K562 (cell line): ENCODE measurements around the gene CCL4. TPM values are rescaled to one million over a fixed set of nuclear protein-coding genes. Genes with fewer than 3 reads are reported as not detected.

Experiments used
- ATAC-seq: fragments of 200-7000 bp; cut with Tn5 transposase; 3 replicates; pipeline ENCODE4 v1.9.1; 2020; ENCODE audit warnings: moderate library complexity
- BruUV-seq: library from RNA; stranded (reverse); fragments of 400-500 nt; replicated peaks from 2 replicates; lab custom pipeline; 2021; lab: Mats Ljungman, UMichigan
- CTCF ChIA-PET: fragments of 300-600 bp; formaldehyde crosslinking; extraction: SDS; loops from one replicate; lab custom pipeline; 2021; ENCODE audit warnings: low intra/inter-chr PET ratio; lab: Yijun Ruan, JAX
- POLR2A ChIA-PET: fragments of 300-600, 350-650 bp; sonication (Branson Sonifier 250); formaldehyde crosslinking; extraction: SDS; loops from one replicate; lab custom pipeline; 2021; ENCODE audit warnings: antibody characterized with exemption, inconsistent platforms; lab: Yijun Ruan, JAX
- DNase-seq, 4 experiments: peaks; one replicate each; pipeline versions ENCODE4 v3.0.0 to v3.0.0-alpha.2; 2011 to 2018; ENCODE audit warnings: low spot score in 3 of 4, mixed read lengths in 3 of 4; ENCODE audit errors: extremely low read depth in 1 of 4
- FAIRE-seq: peaks from 2 replicates; lab custom pipeline; 2011; peaks lifted over from hg19 to GRCh38; lab: Jason Lieb, UNC
- H2AFZ ChIP-seq: 2 replicates; pipeline ENCODE4 v1.6.0; 2011; ENCODE audit warnings: low read depth, low read length, control low read depth, inconsistent platforms
- H3K27ac ChIP-seq: fragments of 200-600 bp; 3 replicates; pipeline ENCODE4 v1.8.0; 2011; ENCODE audit warnings: low read depth, mild to moderate bottlenecking, control low read depth, inconsistent platforms, low read length, moderate library complexity, mixed read lengths; ENCODE audit errors: extremely low read depth
- H3K27me3 ChIP-seq, 2 experiments: fragments of 300-600 bp in 1 of 2; 2 replicates in 1 of 2; 3 replicates in 1 of 2; pipeline versions ENCODE4 v1.6.0 to v1.8.0; 2011; ENCODE audit warnings: inconsistent platforms in 2 of 2, low read length in 2 of 2, mild to moderate bottlenecking in 1 of 2, mixed read lengths in 1 of 2, moderate library complexity in 1 of 2; ENCODE audit not compliant: control insufficient read depth in 2 of 2, insufficient read depth in 2 of 2
- H3K36me3 ChIP-seq: fragments of 300-600 bp; 3 replicates; pipeline ENCODE4 v1.8.0; 2011; ENCODE audit warnings: mild to moderate bottlenecking, low read length, inconsistent platforms; ENCODE audit not compliant: control insufficient read depth, insufficient read depth
- H3K4me1 ChIP-seq, 2 experiments: fragments of 200-600 bp in 1 of 2; replicated peaks in 1 of 2; 2 replicates in 1 of 2; 3 replicates in 1 of 2; pipeline versions ENCODE4 v1.5.1 to v1.8.0; 2011; ENCODE audit warnings: inconsistent platforms in 2 of 2, low read length in 2 of 2, mild to moderate bottlenecking in 1 of 2, mixed read lengths in 1 of 2, moderate library complexity in 1 of 2; ENCODE audit not compliant: control insufficient read depth in 2 of 2, insufficient read depth in 2 of 2
- H3K4me2 ChIP-seq: 2 replicates; pipeline ENCODE4 v1.6.1; 2011; ENCODE audit warnings: low read length, control low read depth, inconsistent platforms, mixed read lengths; ENCODE audit not compliant: insufficient read depth
- H3K4me3 ChIP-seq: fragments of 200-600 bp; sonication (generic), shearing (Covaris generic); 2 replicates; pipeline ENCODE4 v1.5.1; 2016; ENCODE audit warnings: control low read depth, inconsistent platforms
- H3K79me2 ChIP-seq: fragments of 200-600 bp; 3 replicates; pipeline ENCODE4 v1.8.0; 2011; ENCODE audit warnings: low read length, inconsistent platforms; ENCODE audit not compliant: control insufficient read depth, insufficient read depth
- H3K9ac ChIP-seq, 2 experiments: 2 replicates each; pipeline versions ENCODE4 v1.6.0 to v1.6.1; 2011; ENCODE audit warnings: low read depth in 2 of 2, low read length in 2 of 2, control low read depth in 1 of 2, inconsistent platforms in 1 of 2, mild to moderate bottlenecking in 1 of 2, mixed read lengths in 1 of 2; ENCODE audit not compliant: insufficient read depth in 1 of 2
- H3K9me1 ChIP-seq: one replicate; pipeline ENCODE4 v1.6.0; 2011; ENCODE audit warnings: inconsistent platforms, mild to moderate bottlenecking, low read length, moderate library complexity; ENCODE audit not compliant: control insufficient read depth, insufficient read depth
- H3K9me3 ChIP-seq: replicated peaks from 2 replicates; pipeline ENCODE4 v1.5.1; 2011; ENCODE audit warnings: low read depth, low read length, inconsistent platforms; ENCODE audit not compliant: control insufficient read depth, insufficient read depth
- H4K20me1 ChIP-seq: replicated peaks from 2 replicates; pipeline ENCODE4 v1.6.1; 2011; ENCODE audit warnings: low read length, inconsistent platforms, mixed read lengths; ENCODE audit not compliant: control insufficient read depth, insufficient read depth
- ARID2 ChIP-seq: fragments of 450-650 bp; IDR thresholded peaks from 2 replicates; pipeline ENCODE4 v1.6.1; 2017; ENCODE audit warnings: antibody characterized with exemption, mild to moderate bottlenecking
- BRD4 ChIP-seq: fragments of 200-600 bp; sonication (generic); IDR thresholded peaks from 2 replicates; pipeline ENCODE4 v1.6.1; 2017; ENCODE audit warnings: inconsistent platforms
- CHD1 ChIP-seq: fragments of 200-600 bp; sonication (generic); IDR thresholded peaks from one replicate; pipeline ENCODE4 v1.6.1; 2012; ENCODE audit warnings: mild to moderate bottlenecking, moderate library complexity, low read length, inconsistent platforms
- FOS ChIP-seq: IDR thresholded peaks from 3 replicates; pipeline ENCODE4 v1.6.1; 2011; ENCODE audit not compliant: insufficient read length; ENCODE audit errors: extremely low read depth
- GTF2E2 ChIP-seq: fragments of 200-800 bp; sonication (Bioruptor generic); IDR thresholded peaks from 2 replicates; pipeline ENCODE4 v1.6.1; 2016; ENCODE audit warnings: missing genetic modification characterization, missing compliant biosample characterization
- KDM2B ChIP-seq: fragments of 250-450 bp; sonication (Bioruptor Pico); IDR thresholded peaks from 2 replicates; pipeline ENCODE4 v1.8.0; 2021; ENCODE audit warnings: mild to moderate bottlenecking, moderate library complexity
- NR2C2 ChIP-seq, 2 experiments: fragments of 200-800 bp in 1 of 2; sonication (Bioruptor generic) in 1 of 2; sonication (generic) in 1 of 2; formaldehyde crosslinking in 1 of 2; IDR thresholded peaks; 2 replicates each; pipeline versions ENCODE4 v1.6.1 to v1.8.0; 2016 to 2022; ENCODE audit warnings: mild to moderate bottlenecking in 1 of 2, missing compliant biosample characterization in 1 of 2, missing genetic modification characterization in 1 of 2, missing genetic modification reagents in 1 of 2
- PHB ChIP-seq: fragments of 250-450 bp; sonication (Bioruptor Pico); IDR thresholded peaks from 2 replicates; pipeline ENCODE4 v1.5.0; 2021
- RAD51 ChIP-seq: fragments of 450-650 bp; IDR thresholded peaks from 2 replicates; pipeline ENCODE4 v1.7.1; 2016; ENCODE audit warnings: low read depth, mild to moderate bottlenecking, borderline replicate concordance
- TCF7L2 ChIP-seq: fragments of 150-350 bp; IDR thresholded peaks from 2 replicates; pipeline ENCODE4 v1.6.1; 2016; ENCODE audit warnings: low read depth, mild to moderate bottlenecking, low read length, moderate library complexity
- ZNF12 ChIP-seq: sonication (generic); formaldehyde crosslinking; IDR thresholded peaks from 2 replicates; pipeline ENCODE4 v1.4.0; 2020; ENCODE audit warnings: mild to moderate bottlenecking, missing genetic modification reagents
- ZNF133 ChIP-seq: fragments of 250-450 bp; sonication (Bioruptor Pico); IDR thresholded peaks from 2 replicates; pipeline ENCODE4 v1.4.0; 2020; ENCODE audit warnings: mild to moderate bottlenecking
- ZNF146 ChIP-seq: IDR thresholded peaks from one replicate; pipeline ENCODE4 v1.6.1; 2018; ENCODE audit warnings: missing compliant biosample characterization; ENCODE audit not compliant: unreplicated experiment
- ZNF57 ChIP-seq: fragments of 450-650 bp; formaldehyde crosslinking; IDR thresholded peaks from 2 replicates; pipeline ENCODE4 v1.4.0; 2020; ENCODE audit warnings: mild to moderate bottlenecking, moderate library complexity
- ZNF830 ChIP-seq: fragments of 250-450 bp; sonication (Bioruptor Pico); IDR thresholded peaks from 2 replicates; pipeline ENCODE4 v1.5.0; 2021; ENCODE audit warnings: mild to moderate bottlenecking
- WGBS: fragments of 100-300 bp; shearing (Covaris generic); methylation state at CpG from one replicate; pipeline ENCODE4 v1.1.6; 2016; ENCODE audit warnings: low coverage, mixed read lengths; ENCODE audit not compliant: insufficient coverage; ENCODE audit errors: missing lambda C conversion rate; 5-methylcytosine and 5-hydroxymethylcytosine counted together
- in situ Hi-C: fragments of 300-500 bp; cut with MboI; formaldehyde crosslinking; loops from 4 replicates; pipeline ENCODE4 v1.15.0; 2018; ENCODE audit warnings: inconsistent platforms, mixed read lengths
- intact Hi-C: fragments of 100-400 bp; cut with micrococcal nuclease; formaldehyde crosslinking; loops from 2 replicates; pipeline ENCODE4 v1.14.2; 2022
- polyA plus RNA-seq, 8 experiments: library from polyadenylated mRNA; depleted of rRNA in 4 of 8; stranded (reverse) in 5 of 8; unstranded in 3 of 8; fragments of >200 nt; fragmentation: Nextera tagmentation in 2 of 8; fragmentation: Illumina TruSeq in 1 of 8; extraction: Ambion mirVana in 2 of 8; extraction: Trizol in 1 of 8; gene quantifications; 2 replicates each; pipeline versions ENCODE4 v1.2.1 to v1.2.3, GENCODE V29; 2011 to 2014; ENCODE audit warnings: inconsistent platforms in 1 of 8, missing spikeins in 1 of 8
- total RNA-seq, 7 experiments: library from RNA; depleted of rRNA in 6 of 7; stranded (reverse); fragments of >200 nt in 6 of 7; fragmentation: Illumina TruSeq in 2 of 7; extraction: Trizol in 2 of 7; gene quantifications; 2 replicates each; pipeline versions ENCODE4 v1.2.1 to v1.2.3, GENCODE V29; 2011 to 2021; ENCODE audit warnings: low replicate concordance in 1 of 7
- TF ChIP-seq, protein P1 (sequence below): sonication (generic); formaldehyde crosslinking; IDR thresholded peaks from 2 replicates; pipeline ENCODE4 v1.8.0; 2022; ENCODE audit warnings: missing genetic modification reagents, mild to moderate bottlenecking, moderate library complexity, borderline replicate concordance
- TF ChIP-seq, protein P2 (sequence below): fragments of 250-450 bp; sonication (Bioruptor Pico); IDR thresholded peaks from 2 replicates; pipeline ENCODE4 v1.4.0; 2020

Gene CCL4
- total and polyA plus RNA-seq, 9 of the 15 experiments (the other 6 are each of a cell fraction or from before 2014, with no cell fraction given): 0.91 TPM; not detected in 8

DNA sequence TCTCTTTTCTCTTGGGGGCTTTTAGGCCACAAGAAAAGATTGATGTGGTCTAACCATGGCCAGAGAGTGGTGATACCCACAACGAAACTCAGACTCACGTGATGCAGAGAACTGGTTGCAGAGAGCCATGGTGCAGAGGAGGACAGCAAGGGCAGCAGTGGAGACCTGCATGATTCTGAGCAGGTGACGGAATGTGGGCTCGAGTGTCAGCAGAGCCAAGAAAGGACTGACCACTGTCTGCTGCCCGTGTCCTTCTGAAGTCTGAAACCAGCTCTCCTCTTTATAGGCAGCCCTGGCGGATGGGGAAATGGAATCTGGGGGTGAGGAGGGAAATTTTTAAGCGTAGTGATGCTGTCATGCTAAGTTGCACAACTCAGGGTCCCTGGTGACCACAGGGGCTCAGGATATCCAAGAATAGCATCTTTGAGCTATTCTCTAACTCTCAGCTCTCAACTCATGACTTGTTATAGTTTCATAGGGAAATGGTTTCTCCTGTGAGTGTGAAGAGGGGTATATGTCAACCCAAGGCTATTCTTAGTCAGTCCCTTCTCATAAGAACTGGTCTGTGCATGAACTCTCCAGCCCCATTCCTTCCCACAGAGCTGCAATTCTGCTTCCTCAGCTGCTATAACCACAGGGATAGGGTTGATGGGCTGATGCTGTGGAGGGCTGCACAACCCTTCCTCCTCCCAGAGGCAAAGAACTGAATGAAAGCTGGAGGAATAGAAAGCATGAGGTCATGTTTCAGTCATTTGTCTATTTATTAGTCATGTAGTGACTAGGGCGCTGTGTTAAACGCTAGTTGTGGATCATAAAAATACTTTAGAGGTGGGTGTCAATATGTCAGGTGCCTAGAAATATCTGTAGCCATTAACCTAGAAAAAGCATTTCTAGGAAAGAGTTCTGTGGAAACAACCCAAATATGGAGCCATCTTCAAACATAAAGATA is 13.5 kb upstream of the CCL4 start, which contains the start of gene CCL3:
Gene CCL3, minus strand, starts transcription at position 256 of the 949 bp plus-strand sequence. Its CDS starts 85 bp downstream, at position 171.
- TF ChIP-seq ZNF133 (CRISPR knock-in tag): no peak
- TF ChIP-seq ZNF830 (CRISPR knock-in tag): no peak
- no peak for TF ChIP-seq NR2C2 (CRISPR knock-in tag; IDR thresholded peaks at IDR 0.05)
- no peak for TF ChIP-seq NR2C2 (tag; IDR thresholded peaks at IDR 0.05)
- no peak for TF ChIP-seq ARID2
- TF ChIP-seq, protein P1, sequence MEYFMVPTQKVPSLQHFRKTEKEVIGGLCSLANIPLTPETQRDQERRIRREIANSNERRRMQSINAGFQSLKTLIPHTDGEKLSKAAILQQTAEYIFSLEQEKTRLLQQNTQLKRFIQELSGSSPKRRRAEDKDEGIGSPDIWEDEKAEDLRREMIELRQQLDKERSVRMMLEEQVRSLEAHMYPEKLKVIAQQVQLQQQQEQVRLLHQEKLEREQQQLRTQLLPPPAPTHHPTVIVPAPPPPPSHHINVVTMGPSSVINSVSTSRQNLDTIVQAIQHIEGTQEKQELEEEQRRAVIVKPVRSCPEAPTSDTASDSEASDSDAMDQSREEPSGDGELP: no peak
- no peak for TF ChIP-seq ZNF57 (CRISPR knock-in tag)
- no peak for TF ChIP-seq FOS
- no peak for TF ChIP-seq ZNF12 (CRISPR knock-in tag)
- no peak for TF ChIP-seq CHD1
- TF ChIP-seq GTF2E2 (tag): no peak
- TF ChIP-seq TCF7L2: no peak
- no peak for TF ChIP-seq ZNF146 (CRISPR knock-in tag)
- TF ChIP-seq, protein P2, sequence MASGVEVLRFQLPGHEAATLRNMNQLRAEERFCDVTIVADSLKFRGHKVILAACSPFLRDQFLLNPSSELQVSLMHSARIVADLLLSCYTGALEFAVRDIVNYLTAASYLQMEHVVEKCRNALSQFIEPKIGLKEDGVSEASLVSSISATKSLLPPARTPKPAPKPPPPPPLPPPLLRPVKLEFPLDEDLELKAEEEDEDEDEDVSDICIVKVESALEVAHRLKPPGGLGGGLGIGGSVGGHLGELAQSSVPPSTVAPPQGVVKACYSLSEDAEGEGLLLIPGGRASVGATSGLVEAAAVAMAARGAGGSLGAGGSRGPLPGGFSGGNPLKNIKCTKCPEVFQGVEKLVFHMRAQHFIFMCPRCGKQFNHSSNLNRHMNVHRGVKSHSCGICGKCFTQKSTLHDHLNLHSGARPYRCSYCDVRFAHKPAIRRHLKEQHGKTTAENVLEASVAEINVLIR (CRISPR knock-in tag): no peak
- TF ChIP-seq KDM2B (CRISPR knock-in tag): no peak
- TF ChIP-seq BRD4: no peak
- TF ChIP-seq RAD51: no peak
- no peak for TF ChIP-seq PHB (CRISPR knock-in tag)
- POLR2A ChIA-PET: no interaction called here
- H3K4me3 ChIP-seq: no peak within 1 kb of the TSS
- no peaks in the 10 kb centered on the region for H3K36me3 ChIP-seq
- no peaks in the 10 kb centered on the region for H4K20me1 ChIP-seq
- DNase-seq (no peak), ATAC-seq (no peak), FAIRE-seq (no peak)
- no peaks in the 10 kb centered on the region for H3K9me1 ChIP-seq
- CTCF ChIA-PET: no interaction called here
- no TSS peak for BruUV-seq
- intact Hi-C loops (no loop called here), in situ Hi-C loops (no loop called here)
- under 1% methylated on average over 9 of the region's 9 CpGs for WGBS
- no peak within 1 kb of the TSS for H2AFZ ChIP-seq
- H3K27ac ChIP-seq: no peak within 1 kb of the TSS
- peaks cover 13 to 25% of the 10 kb centered on the region in 2 experiments; a peak in 4 of 5 replicates for H3K27me3 ChIP-seq
- no peaks in the 10 kb centered on the region for H3K79me2 ChIP-seq
- no peak within 1 kb of the TSS for H3K4me2 ChIP-seq
- no peaks in the 10 kb centered on the region for H3K9me3 ChIP-seq
- no peak within 1 kb of the TSS for H3K9ac ChIP-seq
- H3K4me1 ChIP-seq: no peaks in the 10 kb centered on the region
